A549 (cell line): Measurements from ENCODE around the gene CLDN2.
"Not testable (repeated sequence)": the region's sequence is repeated elsewhere in the genome, so short reads cannot be mapped to it uniquely, and the experiment has no call there.

Experiments used
- CEBPB ChIP-seq, 2 experiments: fragments of >200 bp in 1 of 2; sonication (Bioruptor Twin) in 1 of 2; formaldehyde crosslinking in 1 of 2; IDR thresholded peaks; 2 replicates each; pipeline ENCODE4 v1.6.1; 2012 to 2016
- CTCF ChIP-seq: fragments of >200 bp; sonication (Bioruptor Twin); formaldehyde crosslinking; IDR thresholded peaks from 3 replicates; pipeline ENCODE4 v1.5.1; 2016
- POLR2A ChIP-seq: IDR thresholded peaks from 2 replicates; pipeline ENCODE4 v1.6.1; 2012; ENCODE audit warnings: mild to moderate bottlenecking, low read length
- RAD21 ChIP-seq, 2 experiments: fragments of >200 bp in 1 of 2; sonication (Bioruptor Twin) in 1 of 2; formaldehyde crosslinking in 1 of 2; IDR thresholded peaks in 1 of 2; conservative IDR thresholded peaks in 1 of 2; 2 replicates in 1 of 2; 3 replicates in 1 of 2; pipeline ENCODE4 v1.6.1; 2012 to 2018; ENCODE audit warnings: inconsistent platforms in 1 of 2
- REST ChIP-seq: fragments of 200-600 bp; sonication (generic); IDR thresholded peaks from 2 replicates; pipeline ENCODE4 v1.6.1; 2016; ENCODE audit warnings: antibody characterized with exemption, mild to moderate bottlenecking, moderate library complexity
- RFX5 ChIP-seq: fragments of 450-650 bp; IDR thresholded peaks from 2 replicates; pipeline ENCODE4 v1.7.1; 2014; ENCODE audit warnings: antibody characterized with exemption, mild to moderate bottlenecking, moderate library complexity

- TF ChIP-seq POLR2A; CTCF; RAD21 (conservative IDR thresholded peaks at IDR 0.05 in 1 of 2, IDR thresholded peaks at IDR 0.05 in 1 of 2); REST; CEBPB (IDR thresholded peaks at IDR 0.05); RFX5: not testable (repeated sequence)
Observed at GRCh38 chrX:106966547-106966946, 46.3 kb downstream of the CLDN2 start.
